Activated naive CD4-positive, alpha-beta T cell treated with anti-CD3 and anti-CD28 coated beads, Interleukin-2, amount 50 U/mL, for 24 hours (primary cell): Measurements from ENCODE around the gene H1-8.

ENCODE experiments used
- H3K27ac Mint-ChIP-seq: one replicate; pipeline ENCODE4 v1.8.0; 2021; ENCODE audit warnings: mild to moderate bottlenecking, mixed read lengths
- H3K27me3 Mint-ChIP-seq: one replicate; pipeline ENCODE4 v1.8.0; 2021; ENCODE audit warnings: mixed read lengths
- H3K36me3 Mint-ChIP-seq: one replicate; pipeline ENCODE4 v1.8.0; 2021; ENCODE audit warnings: mixed read lengths
- H3K4me1 Mint-ChIP-seq: one replicate; pipeline ENCODE4 v1.8.0; 2021; ENCODE audit warnings: mixed read lengths
- H3K4me3 Mint-ChIP-seq: one replicate; pipeline ENCODE4 v1.8.0; 2021; ENCODE audit warnings: mild to moderate bottlenecking, mixed read lengths
- H3K9me3 Mint-ChIP-seq: one replicate; pipeline ENCODE4 v1.8.0; 2021; ENCODE audit warnings: mixed read lengths

The H1-8 gene

DNA sequence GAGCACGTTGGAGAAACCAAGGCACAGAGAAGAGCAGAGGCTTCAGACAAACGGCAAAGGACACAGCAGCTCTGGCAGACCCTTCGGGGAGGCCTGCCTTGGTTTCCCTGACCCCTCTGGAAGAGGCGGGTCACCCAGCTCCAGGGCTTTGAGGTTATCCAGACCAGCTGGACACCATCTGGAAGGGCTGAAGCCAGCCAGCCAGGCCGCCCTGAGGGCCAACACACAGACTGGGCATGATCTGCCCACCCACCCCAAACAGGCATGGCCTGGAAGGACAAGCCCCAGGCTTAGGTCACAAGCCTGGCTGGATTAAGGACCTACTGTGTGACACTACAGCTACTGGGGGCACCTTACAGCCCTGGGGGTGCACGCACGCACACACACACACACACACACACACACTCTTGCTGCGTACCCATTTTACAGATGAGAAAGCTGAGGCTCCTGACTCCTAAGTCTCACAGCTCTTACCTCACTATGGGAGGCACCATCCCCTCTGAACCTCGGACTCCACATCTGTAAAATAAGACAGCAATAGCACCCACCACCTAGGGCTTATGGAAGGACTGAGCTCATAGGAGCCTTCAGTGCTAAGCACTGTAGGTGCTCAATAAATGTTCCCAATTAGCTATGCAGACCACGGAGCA is 52.7 kb downstream of the H1-8 start:
- Mint-ChIP-seq H3K4me3 (no peak overlapping the region), H3K27me3 (peaks cover 2% of the 10 kb centered on the region), H3K27ac (no peak overlapping the region), H3K4me1 (peaks cover 18% of the 10 kb centered on the region), H3K36me3 (no peaks in the 10 kb centered on the region), H3K9me3 (no peaks in the 10 kb centered on the region)

DNA sequence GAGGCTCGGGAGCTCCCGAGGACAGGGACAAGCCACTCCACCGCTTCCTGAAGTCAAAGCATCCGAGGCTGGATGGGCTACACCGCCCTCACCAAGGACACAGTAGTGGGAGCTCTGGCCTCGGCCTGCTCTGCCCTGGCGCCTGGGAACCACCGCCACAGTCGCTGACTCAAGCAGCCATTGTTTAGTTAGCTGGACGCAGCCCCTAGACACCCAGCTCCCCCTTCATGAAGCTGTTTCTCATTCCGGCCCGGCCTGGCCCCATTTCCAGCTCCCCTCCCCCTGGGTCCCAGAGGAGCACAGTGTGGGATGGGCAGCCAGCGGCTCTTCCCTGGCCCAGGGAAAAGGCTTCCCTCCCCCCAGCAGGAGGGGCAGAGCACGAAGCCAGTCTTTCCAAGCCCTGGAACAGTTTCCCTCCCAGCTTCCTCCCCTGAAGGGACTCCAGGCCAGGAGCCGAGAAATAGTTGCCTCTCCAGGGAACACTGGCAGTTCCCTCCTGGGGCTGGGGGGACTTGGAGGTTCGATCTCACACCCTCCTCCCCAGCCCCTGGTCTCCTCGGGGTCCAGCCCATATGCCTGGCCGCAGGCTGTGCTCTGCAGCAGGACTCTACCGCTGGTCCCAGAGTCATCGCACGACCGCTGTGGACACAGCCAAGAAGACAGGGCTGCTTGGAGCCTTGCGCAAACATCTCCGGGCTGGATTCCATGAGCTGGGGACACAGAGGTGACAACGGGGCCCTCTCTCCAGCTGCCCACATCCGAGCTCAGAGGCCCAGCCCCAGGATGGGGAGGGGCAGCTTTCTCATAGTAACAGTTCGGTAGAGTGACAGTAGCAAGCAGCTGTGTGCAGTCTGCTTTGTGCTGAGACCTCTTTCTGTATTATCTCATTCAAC is 53.5 kb downstream of the H1-8 start:
- H3K4me1 Mint-ChIP-seq: peaks cover 18% of the 10 kb centered on the region
- H3K36me3 Mint-ChIP-seq: no peaks in the 10 kb centered on the region
- H3K4me3 Mint-ChIP-seq: no peak overlapping the region
- H3K27ac Mint-ChIP-seq: no peak overlapping the region
- peaks cover 2% of the 10 kb centered on the region for H3K27me3 Mint-ChIP-seq
- no peaks in the 10 kb centered on the region for H3K9me3 Mint-ChIP-seq

DNA sequence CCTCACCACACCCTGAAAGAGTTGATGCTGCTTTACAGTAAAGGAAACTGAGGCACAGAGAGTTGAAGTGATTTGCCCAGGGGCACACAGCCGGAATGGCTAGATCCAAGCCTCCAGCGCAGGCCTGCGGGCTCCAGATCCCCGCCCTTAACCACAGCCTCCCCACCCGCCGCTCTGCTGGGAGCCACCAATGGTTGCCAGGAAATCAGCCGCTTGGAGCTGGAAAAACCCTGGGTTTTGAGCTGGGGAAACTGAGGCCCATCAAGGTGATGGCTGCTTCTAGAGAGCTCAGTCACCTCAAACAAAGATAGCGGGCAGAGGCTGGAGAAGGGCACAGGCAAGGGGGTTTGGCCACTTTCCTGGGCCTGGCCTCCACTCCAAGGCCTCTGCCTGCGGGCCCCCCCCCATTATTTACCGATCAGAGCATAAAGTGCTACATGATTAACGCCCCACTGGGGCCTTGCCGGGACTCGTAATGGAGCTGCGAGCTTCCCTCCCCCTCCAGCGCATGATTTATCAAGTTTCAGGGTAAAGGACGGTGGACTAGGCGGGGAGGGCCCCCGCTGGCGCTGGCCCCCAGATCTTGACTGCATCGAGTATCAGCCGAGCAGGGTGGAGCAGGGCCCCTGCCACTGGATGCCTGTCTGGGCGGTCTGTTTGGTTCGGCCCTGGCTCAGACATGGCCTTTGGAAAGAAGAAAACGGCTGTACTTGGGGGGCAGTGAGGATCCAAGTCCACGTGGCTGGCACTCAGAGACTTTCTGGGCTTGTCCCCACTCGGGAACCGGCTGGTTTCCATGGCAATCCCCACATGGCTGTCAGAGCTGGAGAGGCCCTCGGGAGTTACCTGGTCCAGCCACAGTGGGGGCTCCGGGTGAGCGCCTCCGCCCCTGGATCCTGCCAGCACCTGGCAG is 54.4 kb downstream of the H1-8 start:
- no peaks in the 10 kb centered on the region for H3K36me3 Mint-ChIP-seq
- H3K27me3 Mint-ChIP-seq: peaks cover 2% of the 10 kb centered on the region
- no peaks in the 10 kb centered on the region for H3K9me3 Mint-ChIP-seq
- H3K27ac Mint-ChIP-seq: no peak overlapping the region
- H3K4me3 Mint-ChIP-seq: no peak overlapping the region
- peaks cover 18% of the 10 kb centered on the region for H3K4me1 Mint-ChIP-seq

DNA sequence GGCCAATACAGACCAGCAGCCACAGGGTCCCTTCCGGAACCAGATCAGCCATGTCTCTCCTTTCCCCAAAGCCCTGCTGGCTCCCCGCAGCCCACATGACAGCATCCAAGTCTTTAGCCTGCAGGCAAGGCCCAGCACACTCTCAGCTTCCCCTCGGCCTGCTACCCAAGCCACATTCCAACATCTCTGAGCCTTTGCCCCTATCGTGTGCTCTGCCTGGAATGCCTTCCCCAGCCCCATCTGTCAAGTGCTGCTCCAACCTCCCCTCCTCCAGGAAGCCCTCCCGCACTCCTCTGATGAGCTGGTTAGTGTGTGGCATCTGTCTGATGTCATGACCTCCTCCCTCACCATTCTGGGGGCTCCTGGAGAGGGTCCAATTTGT is 55.0 kb downstream of the H1-8 start:
- Mint-ChIP-seq H3K27me3 (peaks cover 2% of the 10 kb centered on the region), H3K36me3 (no peaks in the 10 kb centered on the region), H3K27ac (no peak overlapping the region), H3K9me3 (no peaks in the 10 kb centered on the region), H3K4me3 (no peak overlapping the region), H3K4me1 (peaks cover 16% of the 10 kb centered on the region)

DNA sequence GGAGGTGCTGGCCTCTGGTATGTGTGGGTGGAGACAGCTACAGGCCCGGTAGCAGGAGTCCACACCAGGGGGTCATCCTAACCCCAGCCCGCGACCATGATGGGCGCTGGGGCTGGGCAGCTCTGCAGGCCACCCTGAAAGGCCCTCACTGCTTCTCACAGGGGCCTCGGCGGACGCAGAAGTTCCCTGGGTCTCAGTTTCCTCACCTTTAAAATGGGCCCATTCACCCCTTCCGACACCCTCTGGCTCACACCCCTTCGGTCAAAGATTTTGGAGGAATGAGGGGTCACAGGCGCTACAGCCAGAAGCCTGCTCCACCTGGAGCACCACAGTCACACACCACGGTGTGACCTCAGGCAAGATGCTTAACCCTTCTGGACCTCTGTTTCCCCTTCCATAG is 55.5 kb downstream of the H1-8 start:
- Mint-ChIP-seq H3K9me3 (no peaks in the 10 kb centered on the region), H3K27me3 (peaks cover 2% of the 10 kb centered on the region), H3K27ac (no peak overlapping the region), H3K4me3 (no peak overlapping the region), H3K4me1 (peaks cover 11% of the 10 kb centered on the region), H3K36me3 (no peaks in the 10 kb centered on the region)

DNA sequence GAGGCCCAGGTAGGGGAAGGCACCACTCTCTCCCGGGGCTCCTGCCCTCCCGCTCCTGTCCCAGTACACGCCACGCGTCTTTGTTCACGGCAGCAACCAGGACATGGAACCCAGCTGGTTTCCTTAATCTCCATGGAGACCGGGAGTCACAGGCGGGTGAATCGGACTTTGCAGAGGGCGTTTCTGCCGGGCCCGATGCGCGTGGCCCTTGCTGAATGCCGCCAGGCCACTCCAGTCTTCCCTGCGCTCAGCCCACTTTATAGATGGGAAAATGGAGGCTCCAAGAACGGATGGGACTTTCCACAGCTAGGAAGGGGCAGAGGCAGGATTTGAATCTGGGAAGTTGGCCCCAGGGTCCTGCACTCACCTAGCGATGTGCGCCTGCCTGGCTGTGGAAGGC is 56.1 kb downstream of the H1-8 start:
- Mint-ChIP-seq H3K27ac (no peak overlapping the region), H3K27me3 (peaks cover 2% of the 10 kb centered on the region), H3K36me3 (no peaks in the 10 kb centered on the region), H3K9me3 (no peaks in the 10 kb centered on the region), H3K4me3 (no peak overlapping the region), H3K4me1 (peaks cover 5% of the 10 kb centered on the region)

DNA sequence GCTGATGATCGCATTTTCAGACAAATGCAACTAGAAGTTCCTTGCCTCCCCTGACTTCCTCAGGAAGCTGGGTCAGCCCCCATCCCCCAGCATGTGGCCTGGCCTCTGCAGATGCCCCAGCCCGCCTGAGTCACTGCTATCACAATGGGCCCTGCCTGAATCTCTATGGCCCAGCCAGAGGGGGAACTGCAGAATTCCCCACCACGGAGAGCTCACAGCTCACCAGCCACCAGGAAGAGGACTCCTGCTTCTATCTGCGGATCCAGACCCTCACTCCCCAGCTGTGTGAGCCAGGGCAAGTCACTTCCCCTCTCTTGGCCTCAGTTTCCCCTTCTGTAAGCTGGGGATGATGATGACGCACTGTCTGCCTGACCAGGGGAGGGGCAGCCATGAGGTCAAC is 56.6 kb downstream of the H1-8 start:
- H3K4me3 Mint-ChIP-seq: no peak overlapping the region
- no peak overlapping the region for H3K27ac Mint-ChIP-seq
- no peaks in the 10 kb centered on the region for H3K36me3 Mint-ChIP-seq
- H3K4me1 Mint-ChIP-seq: no peaks in the 10 kb centered on the region
- peaks cover 6% of the 10 kb centered on the region for H3K27me3 Mint-ChIP-seq
- no peaks in the 10 kb centered on the region for H3K9me3 Mint-ChIP-seq

DNA sequence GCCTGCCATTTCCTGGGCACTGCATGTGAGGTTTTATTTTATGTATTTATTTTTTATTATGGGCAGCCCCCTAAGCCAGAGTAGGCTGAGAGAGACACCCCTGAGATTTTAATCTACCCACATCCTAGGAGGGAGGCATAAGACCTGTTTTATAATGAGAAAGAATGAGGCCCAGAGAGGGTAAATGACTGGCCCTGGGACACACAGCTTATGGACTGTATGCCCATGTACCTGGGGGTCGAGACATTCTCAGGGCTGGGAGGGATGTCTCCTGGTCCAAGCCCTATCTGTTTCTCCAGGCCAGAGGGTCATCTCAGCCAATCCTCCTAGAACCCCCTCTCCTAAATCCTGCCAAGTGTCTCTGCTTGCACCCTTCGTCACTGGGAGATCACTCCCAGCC is 57.4 kb downstream of the H1-8 start:
- H3K4me3 Mint-ChIP-seq: no peak overlapping the region
- peaks cover 6% of the 10 kb centered on the region for H3K27me3 Mint-ChIP-seq
- H3K4me1 Mint-ChIP-seq: no peaks in the 10 kb centered on the region
- no peaks in the 10 kb centered on the region for H3K9me3 Mint-ChIP-seq
- H3K27ac Mint-ChIP-seq: peak overlapping the region; percentile 38
- no peaks in the 10 kb centered on the region for H3K36me3 Mint-ChIP-seq
